Activated CD4-positive, alpha-beta T cell treated with anti-CD3 and anti-CD28 coated beads, Interleukin-2, Interleukin-6, amounts not matched to agents 100 ng/mL and 50 ng/mL, durations not matched to agents 16 hours and 8 hours (primary cell): ENCODE results near the gene CNTN1.

Experiments used
- DNase-seq: peaks from one replicate; pipeline ENCODE4 v3.0.0-alpha.2; 2020

Gene CNTN1

GRCh38 chr12:40784102-40784501, 91.9 kb downstream of the CNTN1 start:
- DNase-seq = no peak

GRCh38 chr12:40788276-40788675, 96.0 kb downstream of the CNTN1 start:
- DNase-seq = no peak

- DNase-seq = no peak
Observed at GRCh38 chr12:40792792-40793386, 100.7 kb downstream of the CNTN1 start.

GRCh38 chr12:40793471-40793870, 101.2 kb downstream of the CNTN1 start:
- DNase-seq = no peak

- no peak for DNase-seq
Observed at GRCh38 chr12:40794087-40794486, 101.8 kb downstream of the CNTN1 start.

GRCh38 chr12:40801082-40801481, 108.8 kb downstream of the CNTN1 start:
- DNase-seq = no peak

- DNase-seq = no peak
Observed at GRCh38 chr12:40801861-40802260, 109.6 kb downstream of the CNTN1 start.

- no peak for DNase-seq
Observed at GRCh38 chr12:40802656-40803055, 110.4 kb downstream of the CNTN1 start.

GRCh38 chr12:40819436-40820108, 127.3 kb downstream of the CNTN1 start:
- no peak for DNase-seq

GRCh38 chr12:40820794-40821484, 128.7 kb downstream of the CNTN1 start:
- no peak for DNase-seq

GRCh38 chr12:40825156-40825555, 132.9 kb downstream of the CNTN1 start:
- no peak for DNase-seq

GRCh38 chr12:40827683-40828592, 135.7 kb downstream of the CNTN1 start:
- no peak for DNase-seq

- DNase-seq = no peak
Observed at GRCh38 chr12:40828593-40828990, 136.4 kb downstream of the CNTN1 start.

GRCh38 chr12:40829738-40830144, 137.5 kb downstream of the CNTN1 start:
- no peak for DNase-seq

- DNase-seq = no peak
Observed at GRCh38 chr12:40831916-40832315, 139.7 kb downstream of the CNTN1 start.

- no peak for DNase-seq
Observed at GRCh38 chr12:40832668-40833067, 140.4 kb downstream of the CNTN1 start.

GRCh38 chr12:40833818-40834217, 141.6 kb downstream of the CNTN1 start:
- DNase-seq = no peak

GRCh38 chr12:40834321-40834720, 142.1 kb downstream of the CNTN1 start:
- DNase-seq = no peak

- DNase-seq = no peak
Observed at GRCh38 chr12:40837891-40838429, 145.7 kb downstream of the CNTN1 start.

- DNase-seq = no peak
Observed at GRCh38 chr12:40843495-40843894, 151.3 kb downstream of the CNTN1 start.

GRCh38 chr12:40853221-40853620, 161.0 kb downstream of the CNTN1 start:
- DNase-seq = no peak

- no peak for DNase-seq
Observed at GRCh38 chr12:40854604-40855003, 162.4 kb downstream of the CNTN1 start.

GRCh38 chr12:40864891-40865290, 172.7 kb downstream of the CNTN1 start:
- no peak for DNase-seq
